Panc1 (cell line): ENCODE data around the gene KIF3A. TPM values are rescaled to one million over a fixed set of nuclear protein-coding genes. Genes with fewer than 3 reads are reported as not detected.

ENCODE experiments used
- ATAC-seq: fragments of 200-7000 bp; cut with Tn5 transposase; 2 replicates; pipeline ENCODE4 v1.9.1; 2020; ENCODE audit warnings: mild to moderate bottlenecking, moderate library complexity
- BruUV-seq: library from RNA; stranded (reverse); fragments of 400-500 nt; replicated peaks from 2 replicates; lab custom pipeline; 2021; lab: Mats Ljungman, UMichigan
- CTCF ChIA-PET: fragments of 300-600 bp; sonication (Branson Sonifier 250); formaldehyde crosslinking; loops from one replicate; lab custom pipeline; 2022; ENCODE audit warnings: antibody characterized with exemption; lab: Charles Lee
- POLR2A ChIA-PET: fragments of 300-600 bp; sonication (Branson Sonifier 250); formaldehyde crosslinking; loops from one replicate; lab custom pipeline; 2022; ENCODE audit warnings: antibody characterized with exemption; lab: Charles Lee
- DNase-seq: peaks from one replicate; pipeline ENCODE4 v3.0.0-alpha.2; 2010; ENCODE audit warnings: low read depth, low spot score
- H3K27ac ChIP-seq: 2 replicates; pipeline ENCODE4 v1.5.1; 2011; ENCODE audit warnings: mild to moderate bottlenecking, low read length, inconsistent platforms
- H3K27me3 ChIP-seq: fragments of 200-500 bp; sonication (Bioruptor generic); 2 replicates; pipeline ENCODE4 v1.6.0; 2014; ENCODE audit warnings: low read length, inconsistent platforms; ENCODE audit not compliant: control insufficient read depth, insufficient read depth
- H3K36me3 ChIP-seq: fragments of 200-500 bp; sonication (Bioruptor generic); 2 replicates; pipeline ENCODE4 v1.5.1; 2014; ENCODE audit warnings: inconsistent platforms, mild to moderate bottlenecking, low read length, moderate library complexity; ENCODE audit not compliant: control insufficient read depth, insufficient read depth
- H3K4me1 ChIP-seq: 2 replicates; pipeline ENCODE4 v1.5.1; 2011; ENCODE audit warnings: inconsistent platforms, mild to moderate bottlenecking, low read length, moderate library complexity; ENCODE audit not compliant: control insufficient read depth, insufficient read depth
- H3K4me3 ChIP-seq, 2 experiments: 2 replicates each; pipeline ENCODE4 v1.5.1; 2011 to 2012; ENCODE audit warnings: low read depth in 2 of 2, low read length in 2 of 2, mild to moderate bottlenecking in 2 of 2, inconsistent platforms in 1 of 2, moderate library complexity in 1 of 2
- H3K9me3 ChIP-seq: fragments of 200-500 bp; sonication (Bioruptor generic); 2 replicates; pipeline ENCODE4 v1.5.1; 2014; ENCODE audit warnings: low read depth, mild to moderate bottlenecking, inconsistent platforms, low read length, moderate library complexity; ENCODE audit not compliant: control insufficient read depth, insufficient read depth
- CTCF ChIP-seq: fragments of 450-650 bp; IDR thresholded peaks from 2 replicates; pipeline ENCODE4 v1.5.1; 2017; ENCODE audit warnings: mild to moderate bottlenecking
- POLR2AphosphoS5 ChIP-seq: IDR thresholded peaks from 2 replicates; pipeline ENCODE4 v1.6.1; 2012; ENCODE audit warnings: mild to moderate bottlenecking, low read depth, low read length, moderate library complexity
- SIN3A ChIP-seq: IDR thresholded peaks from 2 replicates; pipeline ENCODE4 v1.6.1; 2012; ENCODE audit warnings: low read depth, mild to moderate bottlenecking, low read length, moderate library complexity, borderline replicate concordance; ENCODE audit not compliant: insufficient read depth
- TCF7L2 ChIP-seq: IDR thresholded peaks from 2 replicates; pipeline ENCODE4 v1.6.1; 2011; ENCODE audit warnings: mild to moderate bottlenecking, low read depth, low read length, inconsistent platforms
- in situ Hi-C: cut with HindIII; loops from 2 replicates; pipeline ENCODE4 v1.10.0; 2016; ENCODE audit warnings: low sequenced_read_pairs, low pct_unique_long_range_greater_than_20kb
- intact Hi-C: fragments of 100-400 bp; cut with micrococcal nuclease; formaldehyde crosslinking; loops from one replicate; pipeline ENCODE4 v1.10.0; 2022; ENCODE audit not compliant: unreplicated experiment
- total RNA-seq: library from RNA; stranded (reverse); gene quantifications from one replicate; pipeline ENCODE4 v1.2.1, GENCODE V29; 2021; ENCODE audit not compliant: unreplicated experiment
- TF ChIP-seq, protein P1 (sequence below), 2 experiments: IDR thresholded peaks; 2 replicates each; pipeline ENCODE4 v1.6.1; 2011 to 2012; ENCODE audit warnings: low read depth in 2 of 2, control low read depth in 1 of 2, low read length in 1 of 2, mild to moderate bottlenecking in 1 of 2, moderate library complexity in 1 of 2; ENCODE audit not compliant: insufficient read depth in 1 of 2

Gene KIF3A
- total RNA-seq, 1 experiment from 2014 or later, result 17.1 TPM

GRCh38 chr5:132764671-132765238 lies 27.4 kb upstream of the KIF3A start:
- ATAC-seq, result no peak
- DNase-seq, result no peak
- TF ChIP-seq TCF7L2, result no peak
- TF ChIP-seq SIN3A, result no peak
- TF ChIP-seq CTCF, result no peak
- no peak for TF ChIP-seq POLR2AphosphoS5
- TF ChIP-seq, protein P1, sequence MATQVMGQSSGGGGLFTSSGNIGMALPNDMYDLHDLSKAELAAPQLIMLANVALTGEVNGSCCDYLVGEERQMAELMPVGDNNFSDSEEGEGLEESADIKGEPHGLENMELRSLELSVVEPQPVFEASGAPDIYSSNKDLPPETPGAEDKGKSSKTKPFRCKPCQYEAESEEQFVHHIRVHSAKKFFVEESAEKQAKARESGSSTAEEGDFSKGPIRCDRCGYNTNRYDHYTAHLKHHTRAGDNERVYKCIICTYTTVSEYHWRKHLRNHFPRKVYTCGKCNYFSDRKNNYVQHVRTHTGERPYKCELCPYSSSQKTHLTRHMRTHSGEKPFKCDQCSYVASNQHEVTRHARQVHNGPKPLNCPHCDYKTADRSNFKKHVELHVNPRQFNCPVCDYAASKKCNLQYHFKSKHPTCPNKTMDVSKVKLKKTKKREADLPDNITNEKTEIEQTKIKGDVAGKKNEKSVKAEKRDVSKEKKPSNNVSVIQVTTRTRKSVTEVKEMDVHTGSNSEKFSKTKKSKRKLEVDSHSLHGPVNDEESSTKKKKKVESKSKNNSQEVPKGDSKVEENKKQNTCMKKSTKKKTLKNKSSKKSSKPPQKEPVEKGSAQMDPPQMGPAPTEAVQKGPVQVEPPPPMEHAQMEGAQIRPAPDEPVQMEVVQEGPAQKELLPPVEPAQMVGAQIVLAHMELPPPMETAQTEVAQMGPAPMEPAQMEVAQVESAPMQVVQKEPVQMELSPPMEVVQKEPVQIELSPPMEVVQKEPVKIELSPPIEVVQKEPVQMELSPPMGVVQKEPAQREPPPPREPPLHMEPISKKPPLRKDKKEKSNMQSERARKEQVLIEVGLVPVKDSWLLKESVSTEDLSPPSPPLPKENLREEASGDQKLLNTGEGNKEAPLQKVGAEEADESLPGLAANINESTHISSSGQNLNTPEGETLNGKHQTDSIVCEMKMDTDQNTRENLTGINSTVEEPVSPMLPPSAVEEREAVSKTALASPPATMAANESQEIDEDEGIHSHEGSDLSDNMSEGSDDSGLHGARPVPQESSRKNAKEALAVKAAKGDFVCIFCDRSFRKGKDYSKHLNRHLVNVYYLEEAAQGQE (IDR thresholded peaks at IDR 0.05; ENCODE audit: insufficient read depth in 1 of 2, low read depth in 2 of 2, low read length in 1 of 2), result no peak
- ChIA-PET POLR2A (no interaction called here), CTCF (no interaction called here)
- Histone ChIP-seq H3K27ac (no peak overlapping the region), H3K4me1 (no peaks in the 10 kb centered on the region), H3K9me3 (no peaks in the 10 kb centered on the region), H3K36me3 (peaks cover 4% of the 10 kb centered on the region; the same call in 1 of the 2 replicates), H3K4me3 (no peak overlapping the region), H3K27me3 (no peaks in the 10 kb centered on the region)
- in situ Hi-C loops, result no loop called here
- no TSS peak for BruUV-seq
- intact Hi-C loops, result no loop called here

GRCh38 chr5:132764051-132764450 lies 26.7 kb upstream of the KIF3A start:
- Histone ChIP-seq H3K27me3 (no peaks in the 10 kb centered on the region), H3K4me3 (no peak overlapping the region), H3K9me3 (no peaks in the 10 kb centered on the region), H3K36me3 (peaks cover 4% of the 10 kb centered on the region; the same call in 1 of the 2 replicates), H3K27ac (no peak overlapping the region), H3K4me1 (no peaks in the 10 kb centered on the region)
- ATAC-seq, result no peak
- intact Hi-C loops, result no loop called here
- CTCF ChIA-PET, result no interaction called here
- POLR2A ChIA-PET, result no interaction called here
- no peak for TF ChIP-seq POLR2AphosphoS5
- TF ChIP-seq SIN3A, result no peak
- no peak for TF ChIP-seq TCF7L2
- TF ChIP-seq, protein P1 (IDR thresholded peaks at IDR 0.05; ENCODE audit: insufficient read depth in 1 of 2, low read depth in 2 of 2, low read length in 1 of 2), result no peak
- BruUV-seq, result no TSS peak
- DNase-seq, result no peak
- in situ Hi-C loops, result no loop called here
